ENCODE measurements around the gene NEK10.

Gene NEK10

DNA sequence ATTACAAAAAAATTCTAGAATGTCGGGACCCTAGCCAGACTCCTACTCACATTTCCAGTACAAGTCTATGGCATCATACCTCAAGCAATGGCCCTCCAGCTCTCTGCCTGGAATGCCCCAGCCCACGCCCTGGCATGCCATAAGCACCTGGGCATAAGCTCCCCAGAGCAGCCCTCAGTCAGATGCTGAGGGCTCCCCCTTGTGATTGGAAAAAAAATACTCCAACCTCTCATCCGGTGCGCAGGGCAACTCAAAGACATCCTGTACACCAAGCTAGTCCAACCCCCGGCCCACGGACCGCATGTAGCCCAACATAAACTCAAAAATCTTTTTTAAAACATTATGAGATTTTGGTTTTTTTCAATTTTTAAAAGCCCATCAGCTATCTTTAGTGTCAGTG is 115.4 kb downstream of the NEK10 start:
- H3K36me3 ChIP-seq (ENCODE audit: control insufficient read depth in 2 of 2, insufficient read depth in 2 of 2, low read length in 2 of 2), result no peaks in the 10 kb centered on the region
- H3K27ac ChIP-seq (ENCODE audit: low read depth in 2 of 2, low read length in 2 of 2), result no peak overlapping the region
- H3K4me3 ChIP-seq (ENCODE audit: low read length in 2 of 2), result no peak overlapping the region
- no peak overlapping the region for H3K9ac ChIP-seq (ENCODE audit: low read depth in 1 of 2, low read length in 2 of 2)
- no peaks in the 10 kb centered on the region for H3K4me1 ChIP-seq (ENCODE audit: control insufficient read depth in 2 of 2, insufficient read depth in 2 of 2, low read length in 2 of 2)
- H3K27me3 ChIP-seq (ENCODE audit: control insufficient read depth in 2 of 2, insufficient read depth in 2 of 2, low read length in 2 of 2), result no peaks in the 10 kb centered on the region
- H3K9me3 ChIP-seq (ENCODE audit: control insufficient read depth in 2 of 2, low read length in 2 of 2), result no peaks in the 10 kb centered on the region

- H3K4me1 ChIP-seq (ENCODE audit: control insufficient read depth in 2 of 2, insufficient read depth in 2 of 2, low read length in 2 of 2), result no peaks in the 10 kb centered on the region
- no peak overlapping the region for H3K9ac ChIP-seq (ENCODE audit: low read depth in 1 of 2, low read length in 2 of 2)
- no peaks in the 10 kb centered on the region for H3K27me3 ChIP-seq (ENCODE audit: control insufficient read depth in 2 of 2, insufficient read depth in 2 of 2, low read length in 2 of 2)
- H3K36me3 ChIP-seq (ENCODE audit: control insufficient read depth in 2 of 2, insufficient read depth in 2 of 2, low read length in 2 of 2), result no peaks in the 10 kb centered on the region
- no peaks in the 10 kb centered on the region for H3K9me3 ChIP-seq (ENCODE audit: control insufficient read depth in 2 of 2, low read length in 2 of 2)
- no peak overlapping the region for H3K4me3 ChIP-seq (ENCODE audit: low read length in 2 of 2)
- H3K27ac ChIP-seq (ENCODE audit: low read depth in 2 of 2, low read length in 2 of 2), result no peak overlapping the region
Observed at GRCh38 chr3:27253391-27253790, 115.8 kb downstream of the NEK10 start.

DNA sequence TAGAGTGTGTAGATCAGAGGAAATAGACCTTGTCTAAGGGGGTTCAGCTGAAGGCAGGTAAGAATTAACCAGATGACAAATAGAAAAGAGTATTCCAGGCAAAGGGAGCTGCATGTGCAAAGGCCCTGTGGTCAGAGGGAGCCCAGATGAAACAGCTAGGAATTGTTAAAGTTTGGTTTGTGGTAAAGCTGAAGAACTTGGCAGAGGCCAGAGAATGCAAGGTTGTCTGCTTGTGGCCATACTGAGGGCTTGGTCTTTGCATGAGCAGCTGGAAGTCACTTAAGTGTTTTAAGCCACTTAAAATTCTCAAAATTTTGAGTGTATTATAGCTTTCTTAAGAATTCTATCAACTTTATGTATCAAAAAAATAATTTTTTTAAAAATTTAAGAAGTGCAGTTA is 116.5 kb downstream of the NEK10 start:
- no peaks in the 10 kb centered on the region for H3K9me3 ChIP-seq (ENCODE audit: control insufficient read depth in 2 of 2, low read length in 2 of 2)
- H3K27ac ChIP-seq (ENCODE audit: low read depth in 2 of 2, low read length in 2 of 2), result no peak overlapping the region
- no peak overlapping the region for H3K4me3 ChIP-seq (ENCODE audit: low read length in 2 of 2)
- no peaks in the 10 kb centered on the region for H3K4me1 ChIP-seq (ENCODE audit: control insufficient read depth in 2 of 2, insufficient read depth in 2 of 2, low read length in 2 of 2)
- H3K36me3 ChIP-seq (ENCODE audit: control insufficient read depth in 2 of 2, insufficient read depth in 2 of 2, low read length in 2 of 2), result no peaks in the 10 kb centered on the region
- no peaks in the 10 kb centered on the region for H3K27me3 ChIP-seq (ENCODE audit: control insufficient read depth in 2 of 2, insufficient read depth in 2 of 2, low read length in 2 of 2)
- H3K9ac ChIP-seq (ENCODE audit: low read depth in 1 of 2, low read length in 2 of 2), result no peak overlapping the region

DNA sequence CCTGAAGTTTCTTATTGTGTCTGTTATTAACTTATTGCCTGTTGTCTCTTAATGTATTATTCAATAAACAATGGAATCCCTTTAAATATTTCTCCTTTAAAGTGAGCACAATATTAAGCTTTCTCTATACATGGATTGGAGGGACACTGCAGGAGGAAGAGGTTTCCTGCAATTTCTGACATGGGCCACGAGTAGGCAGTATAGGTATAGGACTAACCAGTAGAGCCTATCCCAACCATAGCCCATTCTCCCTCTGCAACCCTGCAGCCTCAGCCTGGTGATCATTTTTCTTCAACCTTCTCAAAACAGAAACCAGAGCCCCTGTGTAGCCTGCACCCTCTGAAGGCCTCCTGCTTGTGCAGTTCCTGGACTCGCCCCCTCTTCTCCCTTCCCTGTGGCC is 124.8 kb downstream of the NEK10 start:
- H3K27me3 ChIP-seq (ENCODE audit: control insufficient read depth in 2 of 2, insufficient read depth in 2 of 2, low read length in 2 of 2), result no peaks in the 10 kb centered on the region
- no peak overlapping the region for H3K27ac ChIP-seq (ENCODE audit: low read depth in 2 of 2, low read length in 2 of 2)
- H3K4me1 ChIP-seq (ENCODE audit: control insufficient read depth in 2 of 2, insufficient read depth in 2 of 2, low read length in 2 of 2), result no peaks in the 10 kb centered on the region
- H3K9me3 ChIP-seq (ENCODE audit: control insufficient read depth in 2 of 2, low read length in 2 of 2), result no peaks in the 10 kb centered on the region
- H3K9ac ChIP-seq (ENCODE audit: low read depth in 1 of 2, low read length in 2 of 2), result no peak overlapping the region
- no peak overlapping the region for H3K4me3 ChIP-seq (ENCODE audit: low read length in 2 of 2)
- H3K36me3 ChIP-seq (ENCODE audit: control insufficient read depth in 2 of 2, insufficient read depth in 2 of 2, low read length in 2 of 2), result no peaks in the 10 kb centered on the region

- no peak overlapping the region for H3K27ac ChIP-seq (ENCODE audit: low read depth in 2 of 2, low read length in 2 of 2)
- H3K9me3 ChIP-seq (ENCODE audit: control insufficient read depth in 2 of 2, low read length in 2 of 2), result peaks cover 2 to 12% of the 10 kb centered on the region in 2 donors
- no peaks in the 10 kb centered on the region for H3K27me3 ChIP-seq (ENCODE audit: control insufficient read depth in 2 of 2, insufficient read depth in 2 of 2, low read length in 2 of 2)
- H3K36me3 ChIP-seq (ENCODE audit: control insufficient read depth in 2 of 2, insufficient read depth in 2 of 2, low read length in 2 of 2), result no peaks in the 10 kb centered on the region
- H3K9ac ChIP-seq (ENCODE audit: low read depth in 1 of 2, low read length in 2 of 2), result no peak overlapping the region
- H3K4me3 ChIP-seq (ENCODE audit: low read length in 2 of 2), result no peak overlapping the region
- no peaks in the 10 kb centered on the region for H3K4me1 ChIP-seq (ENCODE audit: control insufficient read depth in 2 of 2, insufficient read depth in 2 of 2, low read length in 2 of 2)
Observed at GRCh38 chr3:27239951-27240350, 129.2 kb downstream of the NEK10 start.

GRCh38 chr3:27228805-27229204 is 140.4 kb downstream of the NEK10 start:
- Histone ChIP-seq H3K9me3 (ENCODE audit: control insufficient read depth in 2 of 2, low read length in 2 of 2) (no peaks in the 10 kb centered on the region), H3K4me1 (ENCODE audit: control insufficient read depth in 2 of 2, insufficient read depth in 2 of 2, low read length in 2 of 2) (no peaks in the 10 kb centered on the region), H3K4me3 (ENCODE audit: low read length in 2 of 2) (no peak overlapping the region), H3K27me3 (ENCODE audit: control insufficient read depth in 2 of 2, insufficient read depth in 2 of 2, low read length in 2 of 2) (no peaks in the 10 kb centered on the region), H3K36me3 (ENCODE audit: control insufficient read depth in 2 of 2, insufficient read depth in 2 of 2, low read length in 2 of 2) (no peaks in the 10 kb centered on the region), H3K27ac (ENCODE audit: low read depth in 2 of 2, low read length in 2 of 2) (no peak overlapping the region), H3K9ac (ENCODE audit: low read depth in 1 of 2, low read length in 2 of 2) (no peak overlapping the region)

DNA sequence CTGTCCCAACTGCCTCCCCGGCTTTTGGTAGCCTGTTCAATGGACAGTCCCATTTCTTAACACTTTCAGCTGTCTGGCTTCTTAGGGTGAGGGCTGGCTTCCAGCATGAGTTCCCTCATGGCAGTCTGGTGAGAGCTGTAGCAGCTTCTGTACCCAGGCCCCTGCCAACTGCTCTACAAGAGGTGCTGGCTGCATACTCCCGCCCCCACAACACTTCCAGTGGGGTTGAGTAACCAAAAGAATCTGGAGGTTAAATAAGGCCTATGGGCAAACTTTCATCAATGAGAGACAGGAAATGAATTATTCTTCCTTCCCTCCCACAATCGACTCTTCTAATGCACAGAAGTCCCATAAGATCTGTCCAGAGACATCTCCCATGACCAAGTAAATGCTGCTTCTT is 145.0 kb downstream of the NEK10 start:
- Histone ChIP-seq H3K9me3 (ENCODE audit: control insufficient read depth in 2 of 2, low read length in 2 of 2) (no peaks in the 10 kb centered on the region), H3K9ac (ENCODE audit: low read depth in 1 of 2, low read length in 2 of 2) (no peak overlapping the region), H3K4me1 (ENCODE audit: control insufficient read depth in 2 of 2, insufficient read depth in 2 of 2, low read length in 2 of 2) (no peaks in the 10 kb centered on the region), H3K27me3 (ENCODE audit: control insufficient read depth in 2 of 2, insufficient read depth in 2 of 2, low read length in 2 of 2) (no peaks in the 10 kb centered on the region), H3K27ac (ENCODE audit: low read depth in 2 of 2, low read length in 2 of 2) (no peak overlapping the region), H3K4me3 (ENCODE audit: low read length in 2 of 2) (no peak overlapping the region), H3K36me3 (ENCODE audit: control insufficient read depth in 2 of 2, insufficient read depth in 2 of 2, low read length in 2 of 2) (no peaks in the 10 kb centered on the region)

DNA sequence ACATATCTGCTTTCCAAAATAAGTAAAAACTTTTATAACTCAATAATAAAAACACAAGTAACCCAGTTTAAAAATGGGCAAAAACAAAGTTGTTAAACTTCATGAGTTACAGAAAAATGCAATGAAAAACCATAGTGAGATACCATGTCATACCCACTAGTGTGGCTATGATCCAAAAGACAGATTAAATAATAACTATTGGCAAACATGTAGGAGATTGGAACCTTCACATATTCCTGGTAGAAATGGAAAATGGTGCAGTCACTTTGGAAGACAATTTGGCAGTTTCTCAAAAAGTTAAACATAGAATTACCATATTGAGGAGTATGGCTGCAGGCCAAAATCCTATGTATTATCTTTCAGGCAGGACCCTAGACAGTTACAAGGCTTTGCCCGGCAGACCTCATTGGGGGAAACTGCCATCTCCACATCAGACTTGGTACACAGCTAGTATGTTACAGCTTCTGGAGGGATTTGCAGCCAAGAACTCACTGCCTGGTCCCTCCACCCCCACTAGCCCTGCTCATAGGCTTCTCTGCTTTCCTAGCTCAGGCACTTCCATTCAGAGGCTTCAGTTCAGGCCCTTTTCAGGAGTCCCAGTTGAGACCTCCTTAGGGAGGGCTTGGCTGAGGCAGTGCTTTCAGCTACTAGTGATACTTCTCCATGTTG is 147.8 kb downstream of the NEK10 start:
- Histone ChIP-seq H3K4me1 (ENCODE audit: control insufficient read depth in 2 of 2, insufficient read depth in 2 of 2, low read length in 2 of 2) (peaks cover 0 to 2% of the 10 kb centered on the region in 2 donors), H3K9me3 (ENCODE audit: control insufficient read depth in 2 of 2, low read length in 2 of 2) (no peaks in the 10 kb centered on the region), H3K27me3 (ENCODE audit: control insufficient read depth in 2 of 2, insufficient read depth in 2 of 2, low read length in 2 of 2) (no peaks in the 10 kb centered on the region), H3K4me3 (ENCODE audit: low read length in 2 of 2) (no peak overlapping the region), H3K36me3 (ENCODE audit: control insufficient read depth in 2 of 2, insufficient read depth in 2 of 2, low read length in 2 of 2) (no peaks in the 10 kb centered on the region), H3K9ac (ENCODE audit: low read depth in 1 of 2, low read length in 2 of 2) (no peak overlapping the region), H3K27ac (ENCODE audit: low read depth in 2 of 2, low read length in 2 of 2) (no peak overlapping the region)

DNA sequence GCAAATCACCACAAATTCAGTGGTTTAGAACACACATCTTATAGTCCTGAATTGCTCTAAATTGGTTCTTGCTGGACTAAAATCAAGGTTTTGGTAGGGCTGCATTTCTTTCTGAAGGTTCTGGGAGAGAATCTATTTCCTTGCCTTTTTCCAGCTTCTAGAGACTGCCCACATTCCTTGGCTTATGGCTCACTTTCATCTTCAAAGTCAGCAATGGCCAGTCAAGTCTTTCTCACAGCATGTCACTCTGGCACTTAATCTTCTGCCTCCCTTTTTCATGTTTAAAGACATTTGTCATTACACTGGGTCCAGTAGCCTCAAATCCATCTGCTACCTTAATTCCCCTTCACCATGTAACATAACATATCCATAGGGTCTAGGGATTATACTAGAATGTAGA is 149.0 kb downstream of the NEK10 start:
- Histone ChIP-seq H3K9me3 (ENCODE audit: control insufficient read depth in 2 of 2, low read length in 2 of 2) (no peaks in the 10 kb centered on the region), H3K4me1 (ENCODE audit: control insufficient read depth in 2 of 2, insufficient read depth in 2 of 2, low read length in 2 of 2) (peaks cover 0 to 2% of the 10 kb centered on the region in 2 donors), H3K9ac (ENCODE audit: low read depth in 1 of 2, low read length in 2 of 2) (no peak overlapping the region), H3K27me3 (ENCODE audit: control insufficient read depth in 2 of 2, insufficient read depth in 2 of 2, low read length in 2 of 2) (no peaks in the 10 kb centered on the region), H3K27ac (ENCODE audit: low read depth in 2 of 2, low read length in 2 of 2) (no peak overlapping the region), H3K4me3 (ENCODE audit: low read length in 2 of 2) (no peak overlapping the region), H3K36me3 (ENCODE audit: control insufficient read depth in 2 of 2, insufficient read depth in 2 of 2, low read length in 2 of 2) (no peaks in the 10 kb centered on the region)

DNA sequence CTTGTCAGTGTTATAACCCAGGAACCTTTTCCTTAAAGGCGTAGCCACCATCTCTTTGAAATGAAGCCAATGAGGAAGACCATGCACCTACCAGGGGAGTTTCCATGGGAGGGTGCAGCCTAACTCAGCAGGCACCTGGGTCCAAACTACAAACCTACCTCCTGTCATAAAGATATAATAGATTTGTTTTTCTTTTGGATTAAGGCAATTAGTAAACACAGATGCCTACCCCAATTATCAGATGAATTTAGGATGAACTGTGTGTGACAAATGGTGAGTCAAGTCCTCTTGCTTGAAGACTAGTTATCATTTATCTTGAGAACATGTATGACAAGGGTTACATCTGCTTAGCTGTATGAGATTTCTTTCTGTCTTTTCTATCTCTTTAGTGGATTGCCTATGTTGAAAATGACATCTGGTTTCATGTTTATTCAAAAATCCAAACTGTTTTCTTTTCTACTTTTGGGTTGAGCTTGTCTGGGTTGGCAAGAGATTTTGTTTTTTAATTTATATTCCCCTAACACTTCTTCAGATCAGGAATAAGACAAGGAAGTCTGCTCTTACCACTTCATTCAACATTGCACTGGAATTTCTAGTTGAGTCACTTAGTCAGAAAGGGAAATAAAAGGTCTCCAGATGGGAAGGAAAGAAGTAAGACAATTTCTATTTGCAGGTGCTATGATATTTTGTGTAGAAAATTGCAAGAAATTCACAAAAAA is 149.9 kb downstream of the NEK10 start:
- Histone ChIP-seq H3K36me3 (ENCODE audit: control insufficient read depth in 2 of 2, insufficient read depth in 2 of 2, low read length in 2 of 2) (no peaks in the 10 kb centered on the region), H3K27ac (ENCODE audit: low read depth in 2 of 2, low read length in 2 of 2) (peak overlapping the region in 1 of 2 donors; percentile 6), H3K9me3 (ENCODE audit: control insufficient read depth in 2 of 2, low read length in 2 of 2) (no peaks in the 10 kb centered on the region), H3K4me3 (ENCODE audit: low read length in 2 of 2) (no peak overlapping the region), H3K27me3 (ENCODE audit: control insufficient read depth in 2 of 2, insufficient read depth in 2 of 2, low read length in 2 of 2) (no peaks in the 10 kb centered on the region), H3K9ac (ENCODE audit: low read depth in 1 of 2, low read length in 2 of 2) (no peak overlapping the region), H3K4me1 (ENCODE audit: control insufficient read depth in 2 of 2, insufficient read depth in 2 of 2, low read length in 2 of 2) (peaks cover 0 to 2% of the 10 kb centered on the region in 2 donors)

All from mucosa of rectum (tissue), 2 donors.